ENCODE data around the gene TCF15.
"Not testable (repeated sequence)": the region's sequence is repeated elsewhere in the genome, so short reads cannot be mapped to it uniquely, and the experiment has no call there.

Gene TCF15

GRCh38 chr20:642013-642397 is 31.9 kb upstream of the TCF15 start:
- DNase-seq (ENCODE audit: low read depth) = not testable (repeated sequence)

GRCh38 chr20:641516-641875 is 31.4 kb upstream of the TCF15 start:
- no peak for DNase-seq (ENCODE audit: low read depth)

DNA sequence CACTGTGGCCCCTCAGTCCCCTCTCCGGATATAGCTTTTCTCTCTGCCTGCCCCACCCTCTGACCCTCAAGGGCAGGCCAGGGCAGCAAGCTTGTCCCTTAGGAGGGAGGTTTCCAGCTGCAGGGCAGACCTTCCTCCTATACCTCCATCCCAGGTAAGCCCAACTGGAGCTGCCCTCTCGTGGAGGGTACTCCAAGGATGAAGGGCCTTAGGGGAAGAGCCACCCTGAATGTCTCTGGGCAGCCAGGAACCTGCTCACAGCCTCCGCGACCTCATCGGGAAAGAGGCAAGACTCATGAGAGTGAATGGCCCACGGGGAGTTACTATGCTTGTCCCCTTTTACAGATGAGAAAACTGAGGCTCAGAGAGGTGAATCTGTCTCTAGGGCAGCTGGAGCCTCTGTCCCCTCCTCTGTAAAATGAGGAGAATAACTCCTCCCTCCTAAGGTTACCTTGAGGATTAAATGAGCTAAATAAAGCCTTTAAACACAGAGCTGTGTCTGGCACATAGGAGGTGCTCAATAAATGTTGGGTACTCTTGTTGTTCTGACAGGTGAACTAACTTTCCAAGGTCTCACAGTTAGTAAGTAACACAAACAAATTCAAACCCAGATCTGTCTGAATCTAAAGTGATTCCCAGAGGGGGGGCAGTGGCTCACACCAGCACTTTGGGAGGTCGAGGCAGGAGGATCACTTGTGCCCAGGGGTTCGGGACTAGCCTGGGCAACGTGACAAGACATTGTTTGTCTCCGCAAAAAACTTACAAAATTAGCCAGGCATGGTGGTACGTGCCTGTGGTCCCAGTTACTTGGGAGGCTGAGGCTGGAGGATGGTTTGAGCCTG is 30.8 kb upstream of the TCF15 start:
- no peak for DNase-seq (ENCODE audit: low read depth)

- no peak for DNase-seq (ENCODE audit: low read depth)
These were observed 28.5 kb upstream of the TCF15 start for GRCh38 chr20:638579-638978.

DNA sequence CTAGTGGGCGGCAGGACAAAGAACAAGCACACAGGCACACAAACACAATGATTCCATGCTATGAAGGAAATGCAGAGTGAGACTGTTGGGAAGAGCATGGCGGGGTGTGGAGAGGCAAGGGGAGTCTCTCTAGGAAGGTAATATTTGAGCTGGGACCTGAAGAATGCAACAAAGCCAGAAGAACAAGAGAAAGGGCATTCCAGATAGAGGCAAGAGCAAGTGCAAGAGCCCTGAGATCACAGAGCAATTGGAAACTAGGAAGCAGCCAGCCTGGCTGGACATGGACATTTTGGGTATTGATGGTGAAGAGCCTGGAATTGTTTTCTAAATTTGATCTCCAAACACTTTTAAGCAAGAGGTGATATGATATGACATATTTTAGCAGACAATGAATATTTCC is 27.4 kb upstream of the TCF15 start:
- no peak for DNase-seq (ENCODE audit: low read depth)

DNA sequence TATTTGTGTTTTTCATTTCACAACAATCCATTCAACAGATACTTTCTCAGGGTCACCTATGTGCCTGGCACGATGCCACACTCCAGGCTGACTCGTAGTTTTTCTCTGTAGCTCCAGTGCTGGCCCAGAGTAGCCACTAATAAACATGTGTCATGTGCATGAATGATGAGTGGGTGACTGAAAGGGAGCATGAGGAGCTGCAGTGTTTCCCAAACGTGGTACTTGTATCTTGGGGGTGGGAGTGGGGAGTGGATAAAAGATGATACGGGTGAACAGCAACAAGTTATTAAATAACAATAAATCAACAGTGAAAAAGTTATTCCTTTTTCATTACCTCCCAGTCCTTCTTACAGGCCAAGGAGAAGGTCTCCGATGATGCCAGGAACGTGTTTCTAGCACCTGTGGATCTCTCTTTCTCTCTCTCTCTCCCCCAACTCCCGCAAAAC is 25.8 kb upstream of the TCF15 start:
- DNase-seq (ENCODE audit: low read depth) = no peak

DNA sequence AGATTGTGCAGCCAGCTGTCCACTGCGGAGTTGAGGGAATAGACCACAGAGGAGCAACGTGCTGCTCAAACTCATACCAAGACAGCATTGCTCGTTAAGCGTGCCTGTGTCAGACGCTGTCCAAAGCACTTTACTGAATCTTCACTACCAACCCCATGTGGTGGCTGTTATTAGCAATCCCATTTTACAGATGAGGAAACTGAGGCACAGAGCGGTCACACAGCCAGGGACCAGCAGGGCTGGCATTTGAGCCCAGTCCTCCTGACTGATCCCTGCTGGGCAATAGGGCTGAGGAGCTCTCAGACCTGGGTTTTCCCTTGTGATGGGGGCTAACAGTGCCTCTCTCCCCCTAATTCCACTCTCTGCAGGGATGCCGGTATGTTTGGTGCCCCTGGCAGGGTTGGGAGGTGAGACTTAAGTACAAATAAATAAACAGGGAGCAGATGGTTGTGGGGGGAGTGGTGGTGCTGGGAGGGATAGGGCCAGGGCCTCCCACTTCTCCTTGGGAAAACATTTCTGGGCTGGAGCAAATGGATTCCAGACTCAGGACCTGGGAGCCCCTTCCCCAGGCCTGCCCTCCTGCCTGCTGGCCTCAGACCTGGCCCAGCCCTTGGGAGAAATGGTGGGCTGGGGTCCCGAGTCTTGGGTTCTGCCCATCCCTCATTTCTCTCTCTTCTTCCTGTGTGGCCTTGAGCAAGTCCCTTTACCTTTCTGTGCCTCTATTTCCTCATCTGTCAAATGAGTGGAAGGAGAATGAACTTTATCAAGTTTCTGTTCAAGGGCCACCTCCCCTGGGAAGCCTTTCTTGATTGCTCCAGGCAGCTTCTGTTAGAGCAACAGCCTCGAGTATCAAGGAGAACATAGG is 25.2 kb upstream of the TCF15 start:
- no peak for DNase-seq (ENCODE audit: low read depth)

DNA sequence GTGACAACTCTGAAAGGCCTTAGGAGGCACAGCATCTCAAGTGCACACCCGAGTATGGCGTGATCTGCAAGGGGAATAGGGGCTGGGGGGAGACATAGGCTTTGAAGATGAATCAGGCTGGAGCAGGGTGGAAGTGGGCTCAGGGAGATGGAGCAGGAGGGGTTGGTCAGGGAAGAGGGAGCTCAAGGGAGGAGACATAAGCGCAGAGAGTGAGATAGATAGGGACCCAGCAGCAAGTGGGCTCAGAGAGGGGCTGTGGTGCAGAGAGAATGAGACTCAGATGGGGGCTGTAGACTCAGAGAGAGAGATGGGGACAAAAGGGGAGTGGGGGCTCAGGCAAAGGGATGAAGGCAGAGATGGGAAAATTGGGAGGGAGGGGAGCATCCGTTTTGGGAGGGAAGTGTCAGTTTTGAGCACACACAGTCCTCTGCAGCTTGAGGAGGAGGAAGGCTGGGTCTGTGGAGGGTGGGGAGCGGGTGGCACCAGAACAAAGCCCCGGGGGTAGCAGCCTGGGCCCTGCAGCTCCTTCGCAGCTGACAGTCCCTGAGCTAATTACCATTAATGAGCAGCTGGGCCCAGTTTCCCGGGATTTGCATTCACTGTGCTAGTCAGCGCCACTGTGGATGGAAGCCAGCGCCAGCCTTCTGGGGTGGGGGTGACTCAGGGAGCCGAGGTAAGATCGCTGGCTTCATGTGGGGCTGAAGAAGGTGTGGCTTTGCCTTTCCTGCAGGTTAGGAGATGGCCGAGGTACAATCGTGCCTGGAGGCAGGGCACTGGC is 24.2 kb upstream of the TCF15 start:
- DNase-seq (ENCODE audit: low read depth) = no peak

DNA sequence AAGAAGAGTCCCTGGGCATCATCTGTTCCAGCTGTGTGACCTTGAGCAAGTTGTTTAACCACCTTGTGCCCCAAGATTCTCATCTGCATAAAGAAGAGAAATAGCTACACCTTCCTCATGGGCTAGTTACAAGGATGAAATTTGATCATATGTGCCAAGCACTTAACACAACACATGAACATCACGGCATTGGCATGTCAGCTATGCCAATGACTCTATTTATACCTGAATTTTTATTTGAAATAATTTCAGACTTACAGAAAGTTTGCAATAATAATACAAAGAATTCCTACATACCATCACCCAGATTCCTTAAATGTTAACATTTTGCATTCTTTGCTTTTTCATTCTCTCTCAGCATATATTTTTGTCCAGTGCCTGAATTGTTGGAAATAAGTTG is 21.0 kb upstream of the TCF15 start:
- peak; percentile 60 for DNase-seq (ENCODE audit: low read depth)

DNA sequence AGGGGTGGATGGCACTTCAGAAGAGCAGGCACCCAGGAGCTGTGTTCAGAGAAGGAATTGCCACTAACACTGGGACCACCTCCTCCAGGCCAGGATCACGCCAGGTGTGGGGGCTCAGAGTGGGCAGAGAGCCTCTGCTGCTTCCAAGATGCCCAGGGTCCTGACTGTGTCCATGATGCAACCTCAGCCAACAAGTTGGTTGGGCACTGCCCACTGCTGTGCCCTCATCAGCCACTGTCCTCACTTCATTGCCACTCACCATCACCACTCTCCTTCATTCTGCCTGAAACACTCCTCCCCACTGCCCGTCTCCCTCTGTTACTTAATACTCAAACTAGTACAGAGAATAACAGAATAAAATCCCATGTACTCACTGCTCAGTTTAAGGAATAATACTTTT is 16.5 kb upstream of the TCF15 start:
- no peak for DNase-seq (ENCODE audit: low read depth)

DNA sequence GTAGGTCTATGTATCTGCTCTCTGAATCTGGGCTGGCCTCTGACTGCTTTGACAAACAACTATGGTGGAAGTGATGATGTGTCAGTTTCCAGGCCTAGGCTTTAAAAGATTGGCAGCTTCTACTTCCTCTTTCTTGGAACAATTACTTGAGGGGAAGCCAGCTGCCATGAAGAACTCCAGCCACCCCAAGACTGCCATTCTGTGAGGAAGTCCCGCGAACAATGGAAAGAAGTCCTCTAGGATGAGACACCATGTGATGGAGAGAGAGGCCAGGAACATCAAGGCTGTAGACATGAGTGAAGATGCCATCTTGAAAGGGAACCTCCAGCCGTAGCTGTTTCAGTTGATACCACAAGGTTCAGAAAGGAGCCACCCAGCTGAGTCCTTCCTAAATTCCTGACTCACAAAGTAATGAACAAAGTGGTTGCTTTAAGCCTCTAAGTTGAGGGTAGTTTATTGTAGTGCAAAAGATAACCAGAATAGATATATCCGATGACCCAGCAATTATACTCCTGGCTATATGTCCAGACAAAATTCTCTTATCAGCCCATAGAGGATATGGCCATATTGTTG is 15.3 kb upstream of the TCF15 start:
- DNase-seq (ENCODE audit: low read depth) = no peak

DNA sequence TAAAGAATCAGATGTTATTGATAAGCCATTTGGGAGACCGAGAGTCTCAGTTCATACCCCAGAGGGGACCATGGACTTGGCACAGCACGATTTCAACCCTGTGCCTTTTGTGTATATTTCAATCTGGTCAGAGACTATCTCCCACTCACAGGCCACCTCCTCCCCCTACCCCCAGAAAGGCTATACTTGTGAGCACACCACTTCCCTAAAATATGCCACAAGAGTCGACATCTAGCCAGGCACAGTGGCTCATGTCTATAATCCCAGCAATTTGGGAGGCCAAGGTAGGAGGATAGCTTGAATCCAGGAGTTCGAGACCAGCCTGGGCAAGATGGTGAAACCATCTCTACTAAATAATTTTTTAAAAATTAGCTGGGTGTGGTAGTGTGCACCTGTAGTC is 13.6 kb upstream of the TCF15 start:
- DNase-seq (ENCODE audit: low read depth) = no peak

DNA sequence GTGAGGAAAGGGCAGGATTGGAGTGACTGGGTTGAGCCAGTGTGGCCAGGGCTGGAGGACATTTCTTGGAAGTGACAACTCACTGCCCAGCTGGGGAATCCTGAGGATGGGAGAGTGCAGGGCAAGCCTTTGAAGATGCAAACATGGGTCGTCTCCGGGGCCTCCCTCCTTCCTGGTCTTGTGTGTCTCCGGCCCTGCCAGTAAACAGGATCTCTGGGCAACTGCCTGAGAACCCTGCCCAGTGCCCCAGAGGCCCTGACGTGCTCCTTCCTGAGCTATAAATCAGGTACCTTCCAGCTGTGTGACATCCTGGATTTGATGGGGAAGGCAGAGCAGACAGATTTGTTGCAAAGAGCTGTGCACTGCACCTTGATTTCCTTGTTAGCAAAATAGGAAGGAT is 12.9 kb upstream of the TCF15 start:
- DNase-seq (ENCODE audit: low read depth) = no peak

DNA sequence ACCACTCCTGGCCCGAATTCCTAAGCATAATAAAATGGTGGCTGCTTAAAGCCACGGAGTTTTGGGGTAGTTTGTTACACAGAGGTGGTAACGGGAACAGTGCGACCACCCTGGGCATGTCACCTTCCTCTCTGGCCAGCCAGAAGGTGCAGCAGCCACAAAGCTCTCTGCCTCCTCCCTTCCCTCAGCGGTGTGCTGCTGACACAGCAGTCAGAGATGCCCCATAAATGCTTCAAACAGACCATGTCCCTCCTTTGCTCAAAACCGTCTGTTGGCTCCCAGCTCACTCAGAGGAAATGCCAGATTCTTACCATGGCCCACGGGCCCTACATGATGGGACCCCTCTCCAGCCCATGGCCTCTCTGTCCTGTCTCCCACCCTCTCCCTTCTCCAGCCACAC is 12.1 kb upstream of the TCF15 start:
- DNase-seq (ENCODE audit: low read depth) = no peak

DNA sequence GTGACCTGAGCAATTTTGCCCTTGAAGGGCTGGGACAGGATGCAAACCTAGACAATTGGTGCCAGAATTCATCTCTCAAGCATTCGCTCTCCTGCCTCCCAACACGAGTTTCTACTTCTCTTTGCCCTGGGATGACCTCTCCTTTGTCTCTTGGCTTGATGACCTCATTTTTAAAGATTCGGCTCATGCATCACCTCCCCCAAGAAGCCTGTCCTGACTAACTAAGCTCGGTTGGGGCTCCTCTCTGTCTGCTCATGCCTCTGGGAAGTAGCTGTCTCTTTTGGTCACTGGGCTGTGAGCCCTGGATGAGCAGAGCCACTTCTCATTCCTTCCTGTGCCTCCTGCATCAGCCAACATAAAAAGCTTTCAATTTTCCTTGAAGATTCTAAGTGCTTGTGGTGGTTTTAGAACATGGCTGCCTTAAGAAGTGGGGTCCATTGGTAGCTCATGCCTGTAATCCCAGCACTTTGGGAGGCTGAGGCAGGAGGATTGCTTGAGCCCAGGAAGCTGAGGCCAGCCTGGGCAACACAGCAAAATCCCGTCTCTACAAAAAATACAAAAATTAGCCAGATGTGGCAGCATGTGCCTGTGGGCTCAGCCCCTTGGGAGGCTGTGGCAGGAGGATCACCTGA is 11.1 kb upstream of the TCF15 start:
- DNase-seq (ENCODE audit: low read depth) = no peak

- DNase-seq (ENCODE audit: low read depth) = no peak
These were observed 10.1 kb upstream of the TCF15 start for GRCh38 chr20:620246-620645.

DNA sequence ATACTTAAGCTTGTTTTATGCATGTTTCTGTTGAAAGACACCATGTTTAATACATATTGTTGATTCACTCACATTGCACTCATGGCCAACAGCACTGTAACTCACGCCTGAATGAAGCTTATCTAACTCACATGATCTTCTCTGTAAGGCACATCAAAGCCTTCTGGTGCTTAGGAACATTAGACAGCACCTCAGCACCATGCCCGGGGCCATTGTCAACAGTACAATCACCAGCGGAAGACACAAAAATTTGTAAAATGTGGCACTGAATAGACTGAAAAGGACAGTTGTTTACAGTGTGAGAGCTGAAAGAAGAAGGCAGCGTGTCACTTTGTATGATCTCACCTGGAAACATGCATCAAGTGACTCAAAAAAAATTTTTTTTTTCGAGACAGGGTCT is 8.9 kb upstream of the TCF15 start:
- no peak for DNase-seq (ENCODE audit: low read depth)

DNA sequence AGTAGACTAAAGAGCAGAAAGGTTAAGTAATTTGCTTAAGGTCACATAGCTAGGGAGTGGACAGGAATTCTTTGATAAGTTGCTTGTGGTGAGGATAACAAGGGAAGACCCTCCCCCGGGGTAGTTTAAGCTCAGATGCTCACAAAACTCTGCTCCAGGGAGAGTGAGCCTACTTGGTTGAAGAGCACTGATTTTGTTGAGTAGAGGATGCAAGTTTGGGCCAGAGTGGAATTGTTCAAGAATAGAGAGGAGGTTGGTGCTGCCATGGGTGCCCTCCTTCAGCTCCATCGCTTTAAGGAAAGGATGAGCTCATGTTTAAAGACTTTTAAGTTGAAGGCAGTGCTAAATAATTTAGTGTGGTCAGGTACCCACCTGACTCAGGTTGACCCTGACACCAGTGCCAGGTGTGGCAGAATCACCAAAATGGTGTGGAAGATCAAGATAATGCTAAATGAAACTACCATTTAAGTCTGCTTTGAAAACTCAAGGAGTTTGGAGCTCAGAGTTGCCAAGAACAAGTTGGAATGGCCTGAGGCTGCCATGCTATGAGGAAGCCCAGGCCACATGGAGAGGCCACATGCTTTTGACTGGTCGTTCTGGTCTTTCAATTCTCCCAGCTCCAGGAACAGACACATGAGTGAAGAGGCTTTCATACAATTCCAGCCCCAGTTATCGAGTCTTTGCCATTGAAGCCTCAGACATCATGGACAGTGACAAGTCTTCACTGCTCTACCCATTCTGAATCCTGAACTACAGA is 8.0 kb upstream of the TCF15 start:
- DNase-seq (ENCODE audit: low read depth) = no peak

- DNase-seq (ENCODE audit: low read depth) = no peak
These were observed 5.4 kb upstream of the TCF15 start for GRCh38 chr20:615514-615913.

- no peak for DNase-seq (ENCODE audit: low read depth)
These were observed 1.7 kb upstream of the TCF15 start for GRCh38 chr20:611843-612185.
